ENCODE data around the gene DENND1B. TPM values are rescaled to one million over a fixed set of nuclear protein-coding genes. Genes with fewer than 3 reads are reported as not detected.

DENND1B gene
- total and polyA plus RNA-seq, 9 of the 15 experiments (the other 6 are each of a cell fraction or from before 2014, with no cell fraction given) = 2.1 to 12.1 (median 7.5) TPM

DNA sequence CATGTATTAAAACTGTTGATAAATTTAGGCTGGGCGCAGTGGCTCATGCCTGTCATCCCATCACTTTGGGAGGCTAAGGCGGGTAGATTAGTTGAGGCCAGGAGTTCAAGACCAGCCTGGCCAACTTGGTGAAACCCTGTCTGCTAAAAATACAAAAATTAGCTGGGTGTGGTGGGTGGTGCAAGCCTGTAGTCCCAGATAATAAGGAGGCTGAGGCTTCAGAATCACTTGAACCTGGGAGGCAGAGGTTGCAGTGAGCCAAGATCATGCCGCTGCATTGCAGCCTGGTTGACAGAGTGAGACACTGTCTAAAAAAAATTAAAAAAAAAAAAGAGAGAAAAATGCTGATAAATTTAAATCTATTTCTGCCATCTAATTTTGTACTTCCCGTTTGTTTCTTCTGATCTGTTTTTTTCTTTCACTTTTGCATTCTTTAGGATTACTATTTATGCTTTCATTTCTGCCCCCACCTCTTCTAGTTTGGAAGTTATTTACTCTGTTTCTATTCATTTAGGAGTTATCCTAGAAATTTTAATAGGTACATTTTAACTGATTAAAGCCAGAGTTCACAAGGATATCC lies 3.2 kb upstream of the DENND1B start (continued):
- TF ChIP-seq SETDB1 (IDR thresholded peaks at IDR 0.05; ENCODE audit: low read length) (no peak), NCOA4 (IDR thresholded peaks at IDR 0.05; ENCODE audit: partially characterized antibody) (no peak), TCF3 (CRISPR knock-in tag; IDR thresholded peaks at IDR 0.05) (peak; percentile 69), L3MBTL2 (IDR thresholded peaks at IDR 0.05) (no peak), RBM34 (IDR thresholded peaks at IDR 0.05; ENCODE audit: borderline replicate concordance, insufficient read depth, low read length) (no peak), EGR1 (conservative IDR thresholded peaks at IDR 0.05) (peak; percentile 27), CEBPG (CRISPR knock-in tag; IDR thresholded peaks at IDR 0.05) (no peak), CEBPG (tag; conservative IDR thresholded peaks at IDR 0.05 in 1 of 2, IDR thresholded peaks at IDR 0.05 in 1 of 2) (no peak), POLR3G (IDR thresholded peaks at IDR 0.05; ENCODE audit: extremely low read depth, insufficient read length, insufficient replicate concordance) (no peak), ZNF3 (CRISPR knock-in tag; IDR thresholded peaks at IDR 0.05) (no peak), HDAC2 (IDR thresholded peaks at IDR 0.05) (0 out of 2 replicates have a peak, but pooled peaks have one; percentile 38), NCOR1 (IDR thresholded peaks at IDR 0.05) (peak; percentile 35; the same call in 1 of the 2 replicates), ZNF586 (CRISPR knock-in tag; conservative IDR thresholded peaks at IDR 0.05) (no peak), PTTG1 (tag; IDR thresholded peaks at IDR 0.05; ENCODE audit: low read depth) (no peak), ZNF764 (CRISPR knock-in tag; IDR thresholded peaks at IDR 0.05; ENCODE audit: low read depth) (no peak)
- TF ChIP-seq, protein P1, sequence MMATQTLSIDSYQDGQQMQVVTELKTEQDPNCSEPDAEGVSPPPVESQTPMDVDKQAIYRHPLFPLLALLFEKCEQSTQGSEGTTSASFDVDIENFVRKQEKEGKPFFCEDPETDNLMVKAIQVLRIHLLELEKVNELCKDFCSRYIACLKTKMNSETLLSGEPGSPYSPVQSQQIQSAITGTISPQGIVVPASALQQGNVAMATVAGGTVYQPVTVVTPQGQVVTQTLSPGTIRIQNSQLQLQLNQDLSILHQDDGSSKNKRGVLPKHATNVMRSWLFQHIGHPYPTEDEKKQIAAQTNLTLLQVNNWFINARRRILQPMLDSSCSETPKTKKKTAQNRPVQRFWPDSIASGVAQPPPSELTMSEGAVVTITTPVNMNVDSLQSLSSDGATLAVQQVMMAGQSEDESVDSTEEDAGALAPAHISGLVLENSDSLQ (IDR thresholded peaks at IDR 0.05) = peak; percentile 18; the same call in 1 of the 2 replicates
- TF ChIP-seq, protein P2, sequence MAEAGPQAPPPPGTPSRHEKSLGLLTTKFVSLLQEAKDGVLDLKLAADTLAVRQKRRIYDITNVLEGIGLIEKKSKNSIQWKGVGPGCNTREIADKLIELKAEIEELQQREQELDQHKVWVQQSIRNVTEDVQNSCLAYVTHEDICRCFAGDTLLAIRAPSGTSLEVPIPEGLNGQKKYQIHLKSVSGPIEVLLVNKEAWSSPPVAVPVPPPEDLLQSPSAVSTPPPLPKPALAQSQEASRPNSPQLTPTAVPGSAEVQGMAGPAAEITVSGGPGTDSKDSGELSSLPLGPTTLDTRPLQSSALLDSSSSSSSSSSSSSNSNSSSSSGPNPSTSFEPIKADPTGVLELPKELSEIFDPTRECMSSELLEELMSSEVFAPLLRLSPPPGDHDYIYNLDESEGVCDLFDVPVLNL (CRISPR knock-in tag; IDR thresholded peaks at IDR 0.05; ENCODE audit: low read depth) = no peak
- TF ChIP-seq, protein P3, sequence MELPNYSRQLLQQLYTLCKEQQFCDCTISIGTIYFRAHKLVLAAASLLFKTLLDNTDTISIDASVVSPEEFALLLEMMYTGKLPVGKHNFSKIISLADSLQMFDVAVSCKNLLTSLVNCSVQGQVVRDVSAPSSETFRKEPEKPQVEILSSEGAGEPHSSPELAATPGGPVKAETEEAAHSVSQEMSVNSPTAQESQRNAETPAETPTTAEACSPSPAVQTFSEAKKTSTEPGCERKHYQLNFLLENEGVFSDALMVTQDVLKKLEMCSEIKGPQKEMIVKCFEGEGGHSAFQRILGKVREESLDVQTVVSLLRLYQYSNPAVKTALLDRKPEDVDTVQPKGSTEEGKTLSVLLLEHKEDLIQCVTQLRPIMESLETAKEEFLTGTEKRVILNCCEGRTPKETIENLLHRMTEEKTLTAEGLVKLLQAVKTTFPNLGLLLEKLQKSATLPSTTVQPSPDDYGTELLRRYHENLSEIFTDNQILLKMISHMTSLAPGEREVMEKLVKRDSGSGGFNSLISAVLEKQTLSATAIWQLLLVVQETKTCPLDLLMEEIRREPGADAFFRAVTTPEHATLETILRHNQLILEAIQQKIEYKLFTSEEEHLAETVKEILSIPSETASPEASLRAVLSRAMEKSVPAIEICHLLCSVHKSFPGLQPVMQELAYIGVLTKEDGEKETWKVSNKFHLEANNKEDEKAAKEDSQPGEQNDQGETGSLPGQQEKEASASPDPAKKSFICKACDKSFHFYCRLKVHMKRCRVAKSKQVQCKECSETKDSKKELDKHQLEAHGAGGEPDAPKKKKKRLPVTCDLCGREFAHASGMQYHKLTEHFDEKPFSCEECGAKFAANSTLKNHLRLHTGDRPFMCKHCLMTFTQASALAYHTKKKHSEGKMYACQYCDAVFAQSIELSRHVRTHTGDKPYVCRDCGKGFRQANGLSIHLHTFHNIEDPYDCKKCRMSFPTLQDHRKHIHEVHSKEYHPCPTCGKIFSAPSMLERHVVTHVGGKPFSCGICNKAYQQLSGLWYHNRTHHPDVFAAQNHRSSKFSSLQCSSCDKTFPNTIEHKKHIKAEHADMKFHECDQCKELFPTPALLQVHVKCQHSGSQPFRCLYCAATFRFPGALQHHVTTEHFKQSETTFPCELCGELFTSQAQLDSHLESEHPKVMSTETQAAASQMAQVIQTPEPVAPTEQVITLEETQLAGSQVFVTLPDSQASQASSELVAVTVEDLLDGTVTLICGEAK (IDR thresholded peaks at IDR 0.05) = peak; percentile 33; the same call in 1 of the 2 replicates
- TF ChIP-seq, protein P3 (CRISPR knock-in tag; IDR thresholded peaks at IDR 0.05) = no peak
